Vagina (tissue), 2 donors: ENCODE results near the gene GPC4. TPM values are rescaled to one million over a fixed set of nuclear protein-coding genes. Genes with fewer than 3 reads are reported as not detected.

Experiments
- DNase-seq, 2 donors: peaks; one replicate each; pipeline ENCODE4 v3.0.0-alpha.2; 2017; ENCODE audit errors: extremely low spot score in 2 of 2
- H3K27ac ChIP-seq: fragments of 200-600 bp; sonication (generic); one replicate; pipeline ENCODE4 v1.5.1; 2019
- H3K27me3 ChIP-seq: fragments of 200-600 bp; sonication (generic); one replicate; pipeline ENCODE4 v1.5.1; 2019
- H3K36me3 ChIP-seq, 2 donors: fragments of 200-600 bp; sonication (generic); one replicate each; pipeline ENCODE4 v1.5.1; 2017 to 2019
- H3K4me1 ChIP-seq: fragments of 200-600 bp; sonication (generic); one replicate; pipeline ENCODE4 v1.5.1; 2019
- H3K4me3 ChIP-seq, 2 donors: fragments of 200-600 bp; sonication (generic); 1 replicate in 1 of 2; 2 replicates in 1 of 2; pipeline ENCODE4 v1.5.1; 2016 to 2019
- H3K9me3 ChIP-seq: fragments of 200-600 bp; sonication (generic); one replicate; pipeline ENCODE4 v1.5.1; 2019
- CTCF ChIP-seq, 3 experiments: fragments of 450-650 bp in 2 of 3; fragments of 200-600 bp in 1 of 3; sonication (generic) in 1 of 3; IDR thresholded peaks; one replicate each; pipeline ENCODE4 v1.5.1; 2017 to 2019; ENCODE audit warnings: antibody characterized with exemption in 3 of 3, mild to moderate bottlenecking in 2 of 3, moderate library complexity in 2 of 3
- POLR2A ChIP-seq, 2 donors: fragments of 450-650 bp; IDR thresholded peaks; one replicate each; pipeline ENCODE4 v1.6.1; 2017; ENCODE audit warnings: antibody characterized with exemption in 2 of 2, mild to moderate bottlenecking in 2 of 2, moderate library complexity in 2 of 2
- POLR2AphosphoS5 ChIP-seq, 2 donors: sonication (generic); formaldehyde crosslinking; IDR thresholded peaks; one replicate each; pipeline ENCODE4 v1.9.0; 2017; ENCODE audit warnings: antibody characterized with exemption in 2 of 2, mild to moderate bottlenecking in 2 of 2, low read depth in 1 of 2; ENCODE audit not compliant: insufficient read depth in 1 of 2
- intact Hi-C: fragments of 100-400 bp; cut with DNase I; formaldehyde crosslinking; loops from one replicate; pipeline ENCODE4 v1.15.1; 2023
- total RNA-seq: library from RNA; depleted of rRNA; stranded (reverse); fragments of >200 nt; gene quantifications from one replicate; pipeline ENCODE4 v1.2.3, GENCODE V29; 2016

GPC4 gene
- total RNA-seq, 1 donor from 2014 or later, result 7.6 TPM

- Histone ChIP-seq H3K36me3 (no peaks in the 10 kb centered on the region), H3K27ac (no peak overlapping the region), H3K4me1 (no peaks in the 10 kb centered on the region), H3K4me3 (peak overlapping the region; percentile 22 to 26), H3K27me3 (no peaks in the 10 kb centered on the region), H3K9me3 (no peaks in the 10 kb centered on the region)
- DNase-seq, result no peak
- no peak for TF ChIP-seq POLR2A (IDR thresholded peaks at IDR 0.05)
- TF ChIP-seq POLR2AphosphoS5 (IDR thresholded peaks at IDR 0.05; ENCODE audit: insufficient read depth in 1 of 2, low read depth in 1 of 2), result no peak
- TF ChIP-seq CTCF (IDR thresholded peaks at IDR 0.05), result no peak
- intact Hi-C loops, result no loop called here
These were observed 29.9 kb upstream of the GPC4 start for GRCh38 chrX:133444952-133445831.

GRCh38 chrX:133444196-133444595 is 28.9 kb upstream of the GPC4 start:
- DNase-seq, result no peak
- Histone ChIP-seq H3K9me3 (no peaks in the 10 kb centered on the region), H3K27me3 (no peaks in the 10 kb centered on the region), H3K4me1 (no peaks in the 10 kb centered on the region), H3K36me3 (no peaks in the 10 kb centered on the region), H3K27ac (no peak overlapping the region), H3K4me3 (no peak overlapping the region)
- TF ChIP-seq CTCF (IDR thresholded peaks at IDR 0.05) (no peak), POLR2AphosphoS5 (IDR thresholded peaks at IDR 0.05; ENCODE audit: insufficient read depth in 1 of 2, low read depth in 1 of 2) (no peak), POLR2A (IDR thresholded peaks at IDR 0.05) (no peak)
- intact Hi-C loops, result no loop called here

- Histone ChIP-seq H3K27ac (no peak overlapping the region), H3K27me3 (no peaks in the 10 kb centered on the region), H3K9me3 (no peaks in the 10 kb centered on the region), H3K4me3 (no peak overlapping the region), H3K4me1 (no peaks in the 10 kb centered on the region), H3K36me3 (no peaks in the 10 kb centered on the region)
- TF ChIP-seq POLR2AphosphoS5 (IDR thresholded peaks at IDR 0.05; ENCODE audit: insufficient read depth in 1 of 2, low read depth in 1 of 2) (no peak), POLR2A (IDR thresholded peaks at IDR 0.05) (no peak), CTCF (IDR thresholded peaks at IDR 0.05) (no peak)
- no peak for DNase-seq
- intact Hi-C loops, result no loop called here
These were observed 25.5 kb upstream of the GPC4 start for GRCh38 chrX:133440797-133441163.

- intact Hi-C loops, result no loop called here
These were observed 24.9 kb upstream of the GPC4 start for GRCh38 chrX:133440081-133440796.

More at GRCh38 chrX:133440081-133440796, 24.9 kb upstream of the GPC4 start:
- Histone ChIP-seq H3K36me3 (no peaks in the 10 kb centered on the region), H3K27ac (no peak overlapping the region), H3K9me3 (no peaks in the 10 kb centered on the region), H3K4me1 (no peaks in the 10 kb centered on the region), H3K27me3 (no peaks in the 10 kb centered on the region), H3K4me3 (no peak overlapping the region)
- no peak for TF ChIP-seq POLR2A (IDR thresholded peaks at IDR 0.05)
- no peak for TF ChIP-seq CTCF (IDR thresholded peaks at IDR 0.05)
- TF ChIP-seq POLR2AphosphoS5 (IDR thresholded peaks at IDR 0.05; ENCODE audit: insufficient read depth in 1 of 2, low read depth in 1 of 2), result no peak
- no peak for DNase-seq
